Inflammatory macrophage treated with lipopolysaccharide for 4 hours (primary cell): ENCODE results near the gene SACS.

Source experiments
- DNase-seq: peaks from one replicate; pipeline ENCODE4 v3.0.0-alpha.2; 2020

Gene SACS

DNA sequence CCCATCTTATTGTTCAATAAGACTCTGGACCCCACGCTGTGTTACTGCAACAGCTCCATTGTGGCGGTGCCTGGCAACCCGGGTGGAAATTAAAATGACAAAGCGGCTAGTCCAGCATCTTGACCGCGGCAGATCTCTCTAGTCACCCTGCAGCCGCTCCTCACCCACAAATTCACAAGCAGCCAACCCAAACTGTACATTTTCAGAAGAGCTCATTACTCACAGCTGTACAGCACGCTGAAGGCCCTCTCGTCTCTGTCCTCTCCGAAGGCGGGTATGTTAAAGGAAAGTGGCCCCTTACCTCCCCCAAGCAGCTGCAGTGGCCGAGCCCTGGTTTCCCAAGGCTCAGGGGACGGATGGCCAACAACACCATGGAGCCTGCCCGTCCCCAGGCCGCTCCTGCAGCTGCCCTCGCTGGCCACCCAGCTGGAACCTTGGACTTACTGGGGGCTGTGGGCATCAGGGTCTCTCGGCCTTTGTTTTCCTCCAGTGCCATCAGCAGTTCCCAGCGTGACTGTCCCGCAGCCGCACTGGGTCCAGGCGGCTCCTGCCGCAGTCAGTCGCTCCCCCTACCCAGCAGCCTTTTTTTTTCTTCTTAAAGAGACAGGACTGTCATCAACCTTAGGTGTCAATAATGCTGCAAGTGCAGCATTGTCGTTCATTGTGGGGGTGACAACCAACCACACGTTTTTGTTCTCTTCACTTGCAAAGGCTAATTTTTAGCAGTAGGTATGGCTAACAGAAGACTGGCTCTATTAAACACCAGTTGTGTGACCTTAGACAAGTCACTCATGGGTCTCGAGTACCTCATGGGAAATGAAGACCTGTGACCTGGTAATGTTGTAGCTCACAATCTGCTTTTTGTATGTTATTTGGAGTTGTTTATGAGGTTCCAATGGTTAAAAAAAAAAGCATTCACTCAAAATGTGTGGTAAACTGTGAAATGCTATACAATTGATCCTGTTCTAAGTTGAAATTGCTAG, at the start of gene SACS:
Gene SACS (minus strand): TSS at position 532 of the 983 bp plus-strand sequence. CDS start 22,463 bp downstream, outside the sequence.
- no peak for DNase-seq

DNA sequence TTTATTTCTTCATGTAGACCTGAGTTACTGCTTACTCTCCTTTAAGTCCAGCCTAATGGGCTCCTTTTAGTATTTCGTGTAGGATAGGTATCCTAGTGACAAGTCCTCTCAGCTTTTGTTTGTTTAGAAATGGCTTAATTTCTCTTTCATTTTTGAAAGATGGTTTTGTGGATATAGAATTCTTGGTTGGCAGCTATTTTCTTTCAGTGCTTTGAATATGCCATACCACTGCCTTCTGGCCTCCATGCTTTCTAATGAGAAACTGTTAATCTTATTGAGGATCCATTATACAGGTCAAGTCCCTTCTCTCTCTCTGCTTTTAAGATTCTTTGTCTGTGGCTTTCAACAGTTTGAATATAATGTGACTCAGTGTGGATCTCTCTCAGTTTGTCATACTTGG, 46.8 kb upstream of the SACS start:
- DNase-seq = no peak

DNA sequence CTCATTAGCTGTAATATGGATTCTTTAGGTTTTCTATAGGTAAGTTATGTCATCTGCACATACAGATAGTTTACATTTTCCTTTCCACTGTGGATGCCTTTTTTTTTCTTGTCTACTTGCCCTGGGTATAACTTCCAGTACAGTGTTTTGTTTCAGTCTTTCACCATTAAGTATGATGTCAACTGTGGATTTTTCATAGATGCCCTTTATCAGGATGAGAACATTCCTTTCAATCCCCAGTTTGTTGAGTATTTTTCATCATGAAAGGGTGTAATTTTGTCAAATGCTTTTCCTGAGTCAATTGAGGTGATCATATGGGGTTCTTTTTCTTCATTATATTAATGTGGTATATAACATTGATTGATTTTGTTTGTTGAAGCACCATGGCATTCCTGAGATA, 43.6 kb upstream of the SACS start:
- no peak for DNase-seq

DNA sequence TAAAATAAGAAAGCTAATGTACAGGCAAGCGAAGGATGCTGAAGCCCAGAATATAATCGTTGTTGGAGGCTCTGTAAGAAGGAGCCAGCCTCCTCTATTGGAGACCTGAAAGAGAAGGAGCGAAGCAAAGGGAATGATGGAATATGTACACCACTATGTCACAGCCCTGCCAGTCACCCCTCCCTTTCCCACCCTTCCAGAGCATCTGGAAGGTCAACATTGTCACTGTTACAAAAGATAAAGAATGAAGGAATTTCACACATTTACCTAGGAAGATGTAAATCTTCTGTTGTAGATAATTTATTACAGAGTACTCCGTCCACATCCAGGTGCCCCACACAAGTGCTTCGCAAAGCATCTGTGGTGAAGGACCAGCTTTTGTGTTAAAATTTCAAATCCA, 39.7 kb upstream of the SACS start:
- no peak for DNase-seq

- DNase-seq = no peak
Observed at GRCh38 chr13:23472189-23472588, 38.7 kb upstream of the SACS start.

GRCh38 chr13:23470790-23471614, 37.5 kb upstream of the SACS start:
- DNase-seq = no peak

- no peak for DNase-seq
Observed at GRCh38 chr13:23469951-23470421, 36.5 kb upstream of the SACS start.

DNA sequence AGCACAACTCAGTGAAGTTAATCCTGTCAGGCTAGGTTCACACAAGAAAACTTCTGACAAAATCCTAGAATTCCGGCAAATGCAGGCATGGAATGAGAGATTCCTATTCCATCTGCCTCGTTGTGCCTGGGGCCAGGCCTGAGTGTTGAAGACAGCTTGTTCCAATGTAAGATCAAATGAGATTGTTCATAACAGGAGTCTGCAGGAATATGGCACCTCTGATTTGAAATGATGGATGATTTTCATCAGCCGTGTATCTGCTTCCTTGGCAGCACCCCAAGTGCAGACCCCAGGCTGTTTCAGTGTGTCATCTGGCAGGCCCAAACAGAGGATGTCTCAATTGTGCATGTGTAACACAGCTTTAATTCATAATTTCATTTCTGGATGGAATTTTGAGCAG, 35.3 kb upstream of the SACS start:
- no peak for DNase-seq

- DNase-seq = no peak
Observed at GRCh38 chr13:23467932-23468278, 34.4 kb upstream of the SACS start.

DNA sequence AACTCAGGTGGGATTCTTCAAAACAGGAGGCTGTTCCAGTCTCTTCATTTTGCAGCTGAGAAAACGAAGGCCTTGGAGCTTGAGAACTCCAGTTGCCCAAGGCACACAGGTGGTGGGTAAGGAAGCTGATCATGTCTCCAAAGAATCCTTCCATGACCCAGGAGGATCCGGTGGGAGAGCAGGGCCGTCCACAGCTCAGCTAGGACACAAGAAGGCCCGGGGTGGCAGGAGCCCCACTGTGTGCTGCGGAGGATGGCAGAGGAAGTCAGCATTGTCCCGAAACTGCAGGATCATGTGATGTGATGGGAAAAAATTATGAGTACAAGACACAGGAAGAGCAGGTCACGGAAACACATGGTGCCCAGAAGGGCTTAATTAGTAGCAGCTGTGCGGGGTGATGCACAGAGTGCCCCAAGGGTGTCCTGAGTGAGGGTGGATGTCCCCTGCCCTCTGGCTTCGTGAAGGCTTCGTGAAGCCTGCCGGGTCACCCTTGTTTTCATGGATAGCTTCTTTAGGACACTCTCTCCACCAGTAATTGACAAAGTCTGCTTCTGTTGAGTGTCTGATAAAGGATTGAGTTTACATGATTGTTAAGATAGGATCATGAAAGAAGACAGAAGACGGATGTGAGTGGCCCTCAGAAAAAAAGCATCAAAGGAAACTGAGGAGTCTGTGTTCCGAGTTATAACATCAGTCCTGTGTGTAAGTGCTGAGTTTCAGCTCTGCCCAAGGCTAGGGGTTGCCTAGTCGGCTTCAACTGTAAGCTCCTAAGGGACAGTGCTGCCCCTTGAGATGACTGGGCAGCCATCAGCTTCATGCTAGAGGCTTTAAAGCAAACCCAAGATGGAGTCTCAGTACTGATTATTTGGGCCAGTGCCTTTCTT, 33.8 kb upstream of the SACS start:
- no peak for DNase-seq

DNA sequence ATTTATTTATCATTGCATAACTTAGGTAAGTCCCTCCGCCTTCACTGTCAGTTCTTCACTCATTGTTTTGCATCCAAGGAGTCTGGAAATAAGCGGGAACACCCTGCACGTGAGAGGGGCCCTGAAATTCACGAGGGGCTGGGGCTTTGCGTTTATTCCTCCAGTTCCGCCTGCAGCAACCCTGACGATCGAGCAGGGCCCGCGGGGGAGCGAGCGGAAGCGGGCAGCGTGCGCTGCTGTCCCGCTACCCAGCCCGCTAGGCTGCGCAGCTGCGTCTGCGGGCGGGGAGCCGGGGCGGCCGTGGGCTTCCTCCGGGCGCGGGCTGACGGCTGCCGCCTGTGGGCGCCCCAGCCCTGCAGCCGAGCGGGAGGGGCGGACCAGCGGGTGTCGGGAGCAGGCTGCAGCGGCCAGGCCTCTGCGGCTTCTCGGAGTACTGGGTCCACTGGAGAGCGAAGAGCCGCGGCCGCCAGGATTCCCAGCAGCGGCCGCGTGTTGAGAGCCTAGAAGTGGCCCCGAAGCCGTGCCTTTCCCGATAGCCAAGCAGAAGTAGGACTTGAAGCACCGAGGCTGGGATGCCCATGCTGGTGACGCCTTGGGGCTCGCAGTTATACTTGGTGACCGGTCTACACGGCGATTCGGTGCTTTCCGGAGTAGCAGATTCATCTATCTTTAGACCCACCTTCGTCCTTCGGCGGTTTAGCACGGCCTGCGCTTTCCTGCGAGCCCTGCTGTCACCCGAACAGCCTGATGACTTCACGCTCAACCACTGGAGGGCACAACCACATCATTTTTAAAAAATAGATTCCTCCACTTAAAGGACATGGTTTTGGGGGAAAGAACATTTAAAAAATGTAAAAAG, 32.9 kb upstream of the SACS start:
- DNase-seq = peak; percentile 60

DNA sequence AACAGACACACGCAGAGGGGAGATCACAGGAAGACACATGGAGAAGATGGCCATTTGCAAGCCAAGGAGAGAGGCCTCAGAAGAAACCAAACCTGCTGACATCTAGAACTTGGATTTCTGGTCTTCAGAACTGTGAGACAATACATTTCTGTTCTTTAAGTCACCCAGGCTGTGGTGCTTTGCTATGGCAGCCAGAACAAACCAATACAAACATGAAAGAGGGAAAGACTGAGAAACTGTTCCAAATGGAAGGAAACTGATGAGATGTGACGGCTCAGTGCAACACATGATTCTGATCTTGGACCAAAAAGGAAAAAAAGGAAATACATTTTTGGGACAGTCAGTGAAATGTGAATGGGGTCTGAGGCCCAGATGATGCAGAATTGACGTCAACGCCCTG, 30.2 kb upstream of the SACS start:
- no peak for DNase-seq

DNA sequence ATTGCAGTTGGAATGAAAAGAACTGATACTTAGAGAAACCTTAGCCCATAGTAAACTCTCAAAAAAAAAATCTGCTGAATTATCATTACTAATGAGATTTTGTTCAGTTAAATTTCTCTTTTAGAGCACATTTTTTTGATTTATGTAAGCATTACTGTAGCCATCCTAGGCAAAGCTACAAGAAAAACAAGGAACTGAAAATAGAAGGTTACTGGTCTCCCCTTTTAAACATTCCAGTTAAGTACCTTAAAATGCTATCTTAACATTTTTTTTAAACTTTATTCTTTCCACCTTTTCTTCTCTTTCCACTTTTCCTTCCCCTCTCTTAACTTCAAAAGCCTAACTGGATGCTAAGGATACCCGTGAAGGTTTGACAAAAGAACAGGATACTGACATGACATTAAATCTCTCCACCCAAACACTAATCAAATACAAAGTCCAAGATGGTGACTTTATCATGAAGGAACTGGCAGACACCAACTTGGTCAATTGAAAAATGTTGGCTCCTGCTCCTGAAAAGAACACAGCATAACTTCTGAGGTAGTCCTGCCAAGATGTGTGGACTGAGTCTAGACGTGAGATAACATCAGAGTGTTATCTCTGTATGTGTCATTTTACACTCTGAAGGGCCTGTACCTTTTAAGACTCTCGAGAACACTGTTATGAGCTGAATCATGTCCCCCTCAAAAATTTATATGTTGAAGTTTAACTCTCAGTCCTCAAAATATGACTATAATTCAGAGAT, 29.5 kb upstream of the SACS start:
- no peak for DNase-seq

DNA sequence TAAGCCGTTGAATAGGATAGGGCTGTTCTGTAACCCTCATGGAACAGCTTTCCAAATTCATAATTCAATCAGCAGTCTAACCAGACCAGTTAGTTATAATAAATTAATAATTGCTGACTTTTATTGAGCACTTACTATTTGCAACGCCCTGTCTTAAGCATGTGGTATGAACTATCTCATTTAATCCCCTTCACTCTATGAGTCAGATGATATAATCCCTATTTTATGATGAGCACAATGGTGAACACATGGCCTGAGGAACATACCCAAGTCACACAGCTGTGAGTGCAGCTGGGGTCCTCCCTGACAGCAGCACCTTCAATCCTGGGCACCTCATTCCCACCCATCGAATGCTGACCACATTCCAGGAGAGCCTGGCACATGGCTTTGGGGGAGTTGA, 28.0 kb upstream of the SACS start:
- no peak for DNase-seq

GRCh38 chr13:23460921-23461320, 27.4 kb upstream of the SACS start:
- no peak for DNase-seq

DNA sequence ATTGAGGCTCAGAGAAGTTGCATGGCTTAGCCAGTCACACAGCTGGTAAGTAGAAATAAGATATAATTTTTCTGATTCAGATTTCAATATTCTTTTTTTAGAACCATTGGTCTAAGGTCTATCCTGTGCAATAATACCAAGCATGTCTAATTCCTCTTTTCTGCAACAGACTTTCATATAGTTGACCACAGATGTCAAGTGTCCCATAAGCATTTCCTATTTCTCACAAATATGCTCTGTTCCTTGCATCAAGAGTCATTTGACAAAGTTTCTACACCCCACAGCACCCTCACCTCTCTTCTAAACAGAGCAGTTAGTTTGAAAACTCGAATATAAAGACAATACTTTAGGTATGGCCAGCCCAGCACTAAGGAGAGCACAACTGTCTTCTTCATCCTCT, 26.8 kb upstream of the SACS start:
- peak; percentile 74 for DNase-seq

GRCh38 chr13:23458989-23459388, 25.5 kb upstream of the SACS start:
- DNase-seq = no peak

GRCh38 chr13:23456437-23457210, 23.1 kb upstream of the SACS start:
- DNase-seq = no peak

- DNase-seq = no peak
Observed at GRCh38 chr13:23455401-23456185, 22.1 kb upstream of the SACS start.
